Stimulated activated CD4-positive, alpha-beta T cell treated with anti-CD3 and anti-CD28 coated beads, TNF-alpha, amount 100 ng/mL, for 48 hours (primary cell): ENCODE measurements around the gene FRMD7.

Experiments
- DNase-seq, 3 donors: peaks; one replicate each; pipeline ENCODE4 v3.0.0-alpha.2; 2020; ENCODE audit warnings: low read depth in 3 of 3

FRMD7 gene

GRCh38 chrX:132033166-132033565 lies 94.7 kb downstream of the FRMD7 start:
- no peak for DNase-seq

GRCh38 chrX:132031867-132032266 lies 96.0 kb downstream of the FRMD7 start:
- no peak for DNase-seq

DNA sequence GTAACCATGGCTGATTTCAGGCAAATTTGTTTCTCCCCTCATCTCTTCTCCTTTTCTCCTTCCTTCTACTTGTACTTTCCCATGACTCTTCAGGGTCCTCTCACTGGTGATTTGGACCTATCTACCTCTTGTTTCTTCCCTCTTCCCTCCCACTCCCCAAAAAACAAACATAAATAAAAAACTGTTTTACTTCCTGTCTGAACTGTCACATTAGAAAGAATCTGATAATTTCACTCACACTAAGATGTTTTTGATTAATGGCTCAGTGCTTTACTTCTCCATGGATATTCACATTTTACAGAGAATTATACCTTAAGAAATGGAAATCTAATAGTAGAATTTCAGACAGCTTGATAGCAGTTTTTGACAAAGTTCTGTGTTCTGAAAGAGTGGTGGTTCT lies 97.6 kb downstream of the FRMD7 start:
- DNase-seq, result no peak
